Duodenal mucosa (tissue), 2 donors: Measurements from ENCODE around the gene TMCO6.

Experiments
- H3K27ac ChIP-seq: one replicate; pipeline ENCODE4 v1.7.0; 2013; ENCODE audit warnings: low read depth, low read length
- H3K27me3 ChIP-seq, 2 donors: one replicate each; pipeline ENCODE4 v1.7.0; 2013; ENCODE audit warnings: low read length in 2 of 2, control low read depth in 1 of 2; ENCODE audit not compliant: insufficient read depth in 2 of 2, control insufficient read depth in 1 of 2
- H3K36me3 ChIP-seq, 2 donors: one replicate each; pipeline ENCODE4 v1.7.0; 2013; ENCODE audit warnings: low read length in 2 of 2, control low read depth in 1 of 2; ENCODE audit not compliant: insufficient read depth in 2 of 2, control insufficient read depth in 1 of 2
- H3K4me1 ChIP-seq, 2 donors: one replicate each; pipeline ENCODE4 v1.7.0; 2013; ENCODE audit warnings: low read length in 2 of 2, control low read depth in 1 of 2; ENCODE audit not compliant: insufficient read depth in 2 of 2, control insufficient read depth in 1 of 2
- H3K4me3 ChIP-seq, 2 donors: one replicate each; pipeline ENCODE4 v1.7.0; 2013; ENCODE audit warnings: low read length in 2 of 2, low read depth in 1 of 2
- H3K9ac ChIP-seq, 2 donors: one replicate each; pipeline ENCODE4 v1.7.0; 2013; ENCODE audit warnings: low read length in 2 of 2, low read depth in 1 of 2
- H3K9me3 ChIP-seq, 2 donors: one replicate each; pipeline ENCODE4 v1.7.0; 2013; ENCODE audit warnings: low read length in 2 of 2, control low read depth in 1 of 2; ENCODE audit not compliant: control insufficient read depth in 1 of 2

Gene TMCO6

DNA sequence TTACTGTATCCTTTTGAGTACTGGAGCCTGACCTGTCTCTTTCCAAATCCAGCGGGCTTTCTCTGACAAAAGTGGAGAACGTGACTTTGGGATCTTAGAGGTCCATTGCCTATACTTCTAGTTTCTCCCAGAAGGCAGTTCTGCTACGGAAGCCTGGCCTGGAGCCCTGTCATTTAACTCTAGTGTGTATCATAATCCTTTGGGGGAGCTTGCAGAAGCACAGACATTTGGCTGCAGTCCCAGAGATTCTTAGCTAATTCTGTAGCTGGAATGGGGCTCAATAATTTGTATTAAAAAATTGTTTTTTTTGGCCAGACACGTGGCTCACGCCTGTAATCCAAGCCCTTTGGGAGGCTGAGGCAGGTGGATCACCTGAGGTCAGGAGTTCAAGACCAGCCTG lies 55.0 kb downstream of the TMCO6 start:
- H3K4me3 ChIP-seq, result no peak overlapping the region
- H3K27ac ChIP-seq, result no peak overlapping the region
- H3K9me3 ChIP-seq, result no peaks in the 10 kb centered on the region
- H3K27me3 ChIP-seq, result no peaks in the 10 kb centered on the region
- H3K4me1 ChIP-seq, result peaks cover 13 to 22% of the 10 kb centered on the region in 2 donors
- peaks cover 51 to 58% of the 10 kb centered on the region in 2 donors for H3K36me3 ChIP-seq
- H3K9ac ChIP-seq, result no peak overlapping the region
